GM18858 (cell line): Measurements from ENCODE around the gene JADE1.

Experiments
- ATAC-seq: cut with Tn5 transposase; IDR thresholded peaks from one replicate; pipeline ENCODE4 v1.9.1; 2021; ENCODE audit not compliant: unreplicated experiment

Gene JADE1

GRCh38 chr4:128840711-128841318 is 31.3 kb downstream of the JADE1 start:
- no peak for ATAC-seq

- no peak for ATAC-seq
Observed at GRCh38 chr4:128841402-128841801, 31.9 kb downstream of the JADE1 start.

GRCh38 chr4:128844931-128845330 is 35.4 kb downstream of the JADE1 start:
- no peak for ATAC-seq

GRCh38 chr4:128846063-128846462 is 36.6 kb downstream of the JADE1 start:
- no peak for ATAC-seq

GRCh38 chr4:128847082-128847724 is 37.7 kb downstream of the JADE1 start:
- no peak for ATAC-seq

GRCh38 chr4:128848461-128848860 is 39.0 kb downstream of the JADE1 start:
- no peak for ATAC-seq

GRCh38 chr4:128850252-128850651 is 40.8 kb downstream of the JADE1 start:
- no peak for ATAC-seq

- no peak for ATAC-seq
Observed at GRCh38 chr4:128853741-128854140, 44.2 kb downstream of the JADE1 start.

- peak; percentile 95 for ATAC-seq
Observed at GRCh38 chr4:128854433-128854832, 44.9 kb downstream of the JADE1 start.

GRCh38 chr4:128855621-128856020 is 46.1 kb downstream of the JADE1 start:
- no peak for ATAC-seq

GRCh38 chr4:128856246-128856645 is 46.7 kb downstream of the JADE1 start:
- ATAC-seq: no peak

GRCh38 chr4:128858879-128859671 is 49.6 kb downstream of the JADE1 start:
- no peak for ATAC-seq

GRCh38 chr4:128859887-128860677 is 50.6 kb downstream of the JADE1 start:
- ATAC-seq: no peak

- peak; percentile 13 for ATAC-seq
Observed at GRCh38 chr4:128861856-128862518, 52.5 kb downstream of the JADE1 start.

GRCh38 chr4:128862608-128863311 is 53.3 kb downstream of the JADE1 start:
- ATAC-seq: peak; percentile 45

GRCh38 chr4:128863312-128864075 is 54.0 kb downstream of the JADE1 start:
- no peak for ATAC-seq

- ATAC-seq: no peak
Observed at GRCh38 chr4:128865132-128865531, 55.6 kb downstream of the JADE1 start.

- no peak for ATAC-seq
Observed at GRCh38 chr4:128866269-128866668, 56.8 kb downstream of the JADE1 start.

GRCh38 chr4:128866691-128867090 is 57.2 kb downstream of the JADE1 start:
- no peak for ATAC-seq
